ENCODE results near the gene SLC4A1AP. TPM values are rescaled to one million over a fixed set of nuclear protein-coding genes. Genes with fewer than 3 reads are reported as not detected.
"Not testable (repeated sequence)": the region's sequence is repeated elsewhere in the genome, so short reads cannot be mapped to it uniquely, and the experiment has no call there.

The SLC4A1AP gene
- total RNA-seq, 1 donor from 2014 or later = 20.5 TPM

GRCh38 chr2:27672723-27673486 is 9.2 kb downstream of the SLC4A1AP start:
- H3K4me3 Mint-ChIP-seq (ENCODE audit: unreplicated experiment) = no peak overlapping the region
- no peaks in the 10 kb centered on the region for H3K27me3 Mint-ChIP-seq (ENCODE audit: unreplicated experiment)
- no peaks in the 10 kb centered on the region for H3K4me1 Mint-ChIP-seq (ENCODE audit: unreplicated experiment)
- no peak for DNase-seq (ENCODE audit: extremely low spot score, unreplicated experiment)
- TF ChIP-seq CTCF (IDR thresholded peaks at IDR 0.05) = no peak
- peaks cover 42% of the 10 kb centered on the region for H3K36me3 Mint-ChIP-seq (ENCODE audit: unreplicated experiment)
- H3K9me3 Mint-ChIP-seq (ENCODE audit: unreplicated experiment) = no peaks in the 10 kb centered on the region
- H3K27ac Mint-ChIP-seq (ENCODE audit: unreplicated experiment) = no peak overlapping the region

GRCh38 chr2:27680571-27680970 is 16.9 kb downstream of the SLC4A1AP start:
- Mint-ChIP-seq H3K27ac (ENCODE audit: unreplicated experiment) (peak overlapping the region; percentile 82), H3K27me3 (ENCODE audit: unreplicated experiment) (no peaks in the 10 kb centered on the region), H3K4me3 (ENCODE audit: unreplicated experiment) (no peak overlapping the region), H3K4me1 (ENCODE audit: unreplicated experiment) (peaks cover 30% of the 10 kb centered on the region), H3K36me3 (ENCODE audit: unreplicated experiment) (peaks cover 38% of the 10 kb centered on the region), H3K9me3 (ENCODE audit: unreplicated experiment) (no peaks in the 10 kb centered on the region)
- TF ChIP-seq CTCF (IDR thresholded peaks at IDR 0.05) = no peak
- DNase-seq (ENCODE audit: extremely low spot score, unreplicated experiment) = no peak

DNA sequence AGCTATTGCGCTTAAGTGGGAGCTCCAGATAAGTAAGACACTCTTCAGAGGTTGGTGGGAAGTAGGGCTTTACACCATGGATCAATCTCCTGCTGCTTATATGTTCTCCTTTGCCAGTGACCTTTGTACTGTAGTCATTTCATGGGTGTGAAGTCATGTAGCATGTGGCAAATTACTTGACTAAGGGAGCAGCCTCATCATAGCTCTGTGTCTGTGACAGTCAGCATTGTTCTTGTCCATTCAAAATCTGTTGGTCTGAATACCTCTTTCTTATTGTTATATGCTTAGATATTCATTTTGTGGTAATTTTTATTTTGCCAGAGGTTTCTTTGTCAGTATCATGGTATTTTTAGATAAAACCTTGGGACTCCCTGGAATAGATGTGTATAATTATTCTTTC is 18.2 kb downstream of the SLC4A1AP start:
- Mint-ChIP-seq H3K4me1 (ENCODE audit: unreplicated experiment) (peaks cover 30% of the 10 kb centered on the region), H3K27me3 (ENCODE audit: unreplicated experiment) (no peaks in the 10 kb centered on the region), H3K27ac (ENCODE audit: unreplicated experiment) (peak overlapping the region; percentile 82), H3K4me3 (ENCODE audit: unreplicated experiment) (no peak overlapping the region), H3K36me3 (ENCODE audit: unreplicated experiment) (peaks cover 39% of the 10 kb centered on the region), H3K9me3 (ENCODE audit: unreplicated experiment) (no peaks in the 10 kb centered on the region)
- TF ChIP-seq CTCF (IDR thresholded peaks at IDR 0.05) = no peak
- no peak for DNase-seq (ENCODE audit: extremely low spot score, unreplicated experiment)

GRCh38 chr2:27682334-27682771 is 18.7 kb downstream of the SLC4A1AP start:
- Mint-ChIP-seq H3K36me3 (ENCODE audit: unreplicated experiment) (peaks cover 39% of the 10 kb centered on the region), H3K4me1 (ENCODE audit: unreplicated experiment) (peaks cover 30% of the 10 kb centered on the region), H3K27ac (ENCODE audit: unreplicated experiment) (peak overlapping the region; percentile 82)
- DNase-seq (ENCODE audit: extremely low spot score, unreplicated experiment); H3K9me3 Mint-ChIP-seq (ENCODE audit: unreplicated experiment); H3K4me3 Mint-ChIP-seq (ENCODE audit: unreplicated experiment); H3K27me3 Mint-ChIP-seq (ENCODE audit: unreplicated experiment): not testable (repeated sequence)

DNA sequence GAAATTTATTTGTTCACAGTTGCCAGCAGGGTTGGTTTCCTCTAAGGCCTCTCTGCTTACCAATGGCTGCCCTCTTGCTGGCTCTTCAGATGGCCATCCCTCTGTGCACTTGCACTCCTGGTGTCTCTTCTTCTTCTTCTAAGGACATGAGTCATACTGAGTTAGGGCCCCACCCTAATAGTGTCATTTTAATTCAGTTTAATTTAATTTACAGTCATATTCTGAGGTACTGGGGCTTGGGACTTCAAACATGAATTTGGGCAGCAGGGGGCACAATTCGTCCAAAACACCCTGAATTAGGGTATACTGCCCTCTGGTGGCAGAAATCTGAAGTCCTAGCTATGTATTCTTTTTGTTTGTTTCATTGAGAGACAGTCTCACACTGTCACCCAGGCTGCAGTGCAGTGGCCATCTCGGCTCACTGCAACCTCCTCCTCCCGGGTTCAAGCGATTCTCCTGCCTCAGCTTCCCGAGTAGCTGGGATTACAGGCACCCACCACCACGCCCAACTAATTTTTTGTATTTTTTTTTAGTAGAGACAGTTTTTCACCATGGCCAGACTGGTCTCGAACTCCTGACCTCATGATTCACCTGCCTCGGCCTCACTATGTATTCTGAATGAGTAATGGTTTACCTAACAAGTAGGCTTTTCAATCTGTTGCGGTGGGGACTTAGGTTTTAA is 19.8 kb downstream of the SLC4A1AP start:
- Mint-ChIP-seq H3K36me3 (ENCODE audit: unreplicated experiment) (peaks cover 41% of the 10 kb centered on the region), H3K27me3 (ENCODE audit: unreplicated experiment) (no peaks in the 10 kb centered on the region), H3K27ac (ENCODE audit: unreplicated experiment) (peak overlapping the region; percentile 82), H3K4me1 (ENCODE audit: unreplicated experiment) (peaks cover 30% of the 10 kb centered on the region), H3K9me3 (ENCODE audit: unreplicated experiment) (no peaks in the 10 kb centered on the region), H3K4me3 (ENCODE audit: unreplicated experiment) (no peak overlapping the region)
- TF ChIP-seq CTCF (IDR thresholded peaks at IDR 0.05) = peak; percentile 90
- peak; percentile 86 for DNase-seq (ENCODE audit: extremely low spot score, unreplicated experiment)

DNA sequence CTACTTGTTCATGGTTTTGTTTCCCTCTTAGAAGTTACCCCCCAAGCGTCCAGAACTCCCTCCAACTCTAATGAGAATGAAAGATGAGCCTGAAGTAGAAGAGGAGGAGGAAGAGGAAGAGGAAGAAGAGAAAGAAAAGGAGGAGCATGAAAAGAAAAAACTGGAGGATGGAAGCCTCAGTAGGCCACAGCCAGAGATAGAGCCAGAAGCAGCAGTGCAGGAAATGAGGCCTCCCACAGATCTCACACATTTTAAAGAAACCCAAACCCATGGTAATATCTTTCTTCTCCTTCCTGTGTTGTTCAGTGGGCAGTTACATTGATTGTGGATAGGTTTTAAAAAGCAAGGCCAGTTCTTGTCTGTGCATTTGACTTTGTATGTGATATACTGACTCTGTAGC is 21.3 kb downstream of the SLC4A1AP start:
- H3K9me3 Mint-ChIP-seq (ENCODE audit: unreplicated experiment); H3K27me3 Mint-ChIP-seq (ENCODE audit: unreplicated experiment); DNase-seq (ENCODE audit: extremely low spot score, unreplicated experiment); H3K4me3 Mint-ChIP-seq (ENCODE audit: unreplicated experiment); H3K27ac Mint-ChIP-seq (ENCODE audit: unreplicated experiment): not testable (repeated sequence)
- peaks cover 36% of the 10 kb centered on the region for H3K36me3 Mint-ChIP-seq (ENCODE audit: unreplicated experiment)
- H3K4me1 Mint-ChIP-seq (ENCODE audit: unreplicated experiment) = peaks cover 30% of the 10 kb centered on the region

All from osteocyte (in vitro differentiated cells).